A172 (cell line): ENCODE data around the gene CLSTN1. TPM values are rescaled to one million over a fixed set of nuclear protein-coding genes. Genes with fewer than 3 reads are reported as not detected.

Experiments
- DNase-seq: peaks from one replicate; pipeline ENCODE4 v3.0.0-alpha.2; 2015; ENCODE audit warnings: low spot score
- total RNA-seq: library from RNA; depleted of rRNA; stranded (reverse); fragments of >200 nt; shearing (Covaris generic); gene quantifications from 2 replicates; pipeline ENCODE4 v1.2.3, GENCODE V29; 2014; rRNA removed

The CLSTN1 gene
- total RNA-seq, 1 experiment from 2014 or later: 24.3 TPM

DNA sequence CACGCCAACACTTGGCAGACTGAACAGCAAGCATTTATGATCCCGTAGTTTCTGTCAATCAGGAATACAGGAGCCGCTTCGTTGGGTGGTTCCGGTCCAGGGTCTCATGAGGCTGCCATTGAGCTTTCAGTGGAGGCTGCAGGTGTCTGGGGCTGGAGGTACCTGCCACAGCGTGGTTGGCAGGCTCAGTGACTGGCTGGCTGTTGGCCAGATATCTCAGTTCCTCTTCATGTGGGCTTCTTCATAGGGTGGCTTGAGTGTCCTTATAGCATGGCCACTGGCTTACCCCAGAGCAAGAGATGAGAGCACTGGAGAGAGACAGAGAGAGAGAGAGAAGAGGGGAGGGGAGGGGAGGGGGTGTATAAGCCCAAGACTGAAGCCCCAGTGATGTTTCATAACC is 142.9 kb downstream of the CLSTN1 start:
- no peak for DNase-seq

DNA sequence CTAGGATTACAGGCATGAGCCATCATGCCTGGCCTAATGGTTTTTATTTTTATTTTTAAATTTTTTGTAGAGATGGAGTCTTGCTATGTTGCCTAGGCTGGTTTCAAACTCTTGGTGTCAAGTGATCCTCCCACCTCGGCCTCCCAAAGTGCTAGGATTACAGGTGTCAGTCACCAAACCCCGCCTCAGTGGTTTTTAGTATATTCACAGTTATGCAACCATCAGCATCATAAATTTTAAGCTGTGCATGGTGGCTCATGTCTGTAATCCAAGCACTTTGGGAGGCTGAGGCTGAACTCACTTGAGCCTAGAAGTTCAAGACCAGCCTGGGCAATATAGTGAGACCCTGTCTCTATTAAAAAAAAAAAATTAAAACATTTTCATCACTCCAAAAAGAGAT is 143.7 kb downstream of the CLSTN1 start:
- no peak for DNase-seq

Other genes with a start within 250 kb of the CLSTN1 start
- 5.6 and 8.9 TPM in 2 replicates for gene TMEM201, start 235.1 kb downstream of the CLSTN1 start, total RNA-seq
- 4.3 and 5.6 TPM in 2 replicates for gene PIK3CD, start 172.2 kb downstream of the CLSTN1 start, total RNA-seq
- gene CTNNBIP1, start 86.3 kb upstream of the CLSTN1 start, total RNA-seq: 8.0 and 18.0 TPM in 2 replicates
- gene LZIC, start 119.4 kb upstream of the CLSTN1 start, total RNA-seq: 22.1 and 27.5 TPM in 2 replicates
- gene NMNAT1, start 119.5 kb upstream of the CLSTN1 start, total RNA-seq: 3.0 and 4.4 TPM in 2 replicates
- gene RBP7, start 173.3 kb upstream of the CLSTN1 start, total RNA-seq: not detected in 2 replicates
- gene UBE4B, start 209.0 kb upstream of the CLSTN1 start, total RNA-seq: 22.2 and 23.5 TPM in 2 replicates